BLaER1 (cell line): ENCODE results near the gene TTC7B.
A peak's percentile ranks its signal among the peaks of the same experiment; 100 is the strongest.

Experiments used
- H3K27ac ChIP-seq: shearing (Covaris generic); formaldehyde crosslinking; 2 replicates; pipeline ENCODE4 v1.8.1; 2022
- H3K27me3 ChIP-seq: shearing (Covaris generic); formaldehyde crosslinking; 2 replicates; pipeline ENCODE4 v1.8.1; 2022
- H3K36me3 ChIP-seq: shearing (Covaris generic); formaldehyde crosslinking; 2 replicates; pipeline ENCODE4 v1.8.1; 2022
- H3K4me1 ChIP-seq: shearing (Covaris generic); formaldehyde crosslinking; 2 replicates; pipeline ENCODE4 v1.8.1; 2022
- H3K4me2 ChIP-seq: shearing (Covaris generic); formaldehyde crosslinking; 2 replicates; pipeline ENCODE4 v1.8.1; 2022
- H3K4me3 ChIP-seq: shearing (Covaris generic); formaldehyde crosslinking; 2 replicates; pipeline ENCODE4 v1.8.1; 2022
- H3K9ac ChIP-seq: shearing (Covaris generic); formaldehyde crosslinking; 2 replicates; pipeline ENCODE4 v1.8.1; 2022
- H3K9me3 ChIP-seq: shearing (Covaris generic); formaldehyde crosslinking; 2 replicates; pipeline ENCODE4 v1.8.1; 2022
- H4K20me1 ChIP-seq: shearing (Covaris generic); formaldehyde crosslinking; 2 replicates; pipeline ENCODE4 v1.8.1; 2022
- Cebpa-rat ChIP-seq: shearing (Covaris generic); IDR thresholded peaks from 2 replicates; pipeline ENCODE4 v1.8.1; 2022

Gene TTC7B

GRCh38 chr14:90575781-90576180 lies 240.4 kb downstream of the TTC7B start:
- Histone ChIP-seq H3K4me2 (no peak overlapping the region), H3K9me3 (no peaks in the 10 kb centered on the region), H3K4me3 (no peak overlapping the region), H3K9ac (no peak overlapping the region), H3K4me1 (peaks cover 18% of the 10 kb centered on the region), H3K27me3 (no peaks in the 10 kb centered on the region), H4K20me1 (no peaks in the 10 kb centered on the region), H3K27ac (no peak overlapping the region), H3K36me3 (peaks cover 34% of the 10 kb centered on the region)
- no peak for TF ChIP-seq Cebpa-rat

GRCh38 chr14:90575336-90575735 lies 240.9 kb downstream of the TTC7B start:
- Histone ChIP-seq H4K20me1 (no peaks in the 10 kb centered on the region), H3K36me3 (peaks cover 31% of the 10 kb centered on the region), H3K9ac (no peak overlapping the region), H3K4me2 (no peak overlapping the region), H3K9me3 (no peaks in the 10 kb centered on the region), H3K27me3 (no peaks in the 10 kb centered on the region), H3K4me3 (no peak overlapping the region), H3K27ac (no peak overlapping the region), H3K4me1 (peaks cover 18% of the 10 kb centered on the region)
- no peak for TF ChIP-seq Cebpa-rat

DNA sequence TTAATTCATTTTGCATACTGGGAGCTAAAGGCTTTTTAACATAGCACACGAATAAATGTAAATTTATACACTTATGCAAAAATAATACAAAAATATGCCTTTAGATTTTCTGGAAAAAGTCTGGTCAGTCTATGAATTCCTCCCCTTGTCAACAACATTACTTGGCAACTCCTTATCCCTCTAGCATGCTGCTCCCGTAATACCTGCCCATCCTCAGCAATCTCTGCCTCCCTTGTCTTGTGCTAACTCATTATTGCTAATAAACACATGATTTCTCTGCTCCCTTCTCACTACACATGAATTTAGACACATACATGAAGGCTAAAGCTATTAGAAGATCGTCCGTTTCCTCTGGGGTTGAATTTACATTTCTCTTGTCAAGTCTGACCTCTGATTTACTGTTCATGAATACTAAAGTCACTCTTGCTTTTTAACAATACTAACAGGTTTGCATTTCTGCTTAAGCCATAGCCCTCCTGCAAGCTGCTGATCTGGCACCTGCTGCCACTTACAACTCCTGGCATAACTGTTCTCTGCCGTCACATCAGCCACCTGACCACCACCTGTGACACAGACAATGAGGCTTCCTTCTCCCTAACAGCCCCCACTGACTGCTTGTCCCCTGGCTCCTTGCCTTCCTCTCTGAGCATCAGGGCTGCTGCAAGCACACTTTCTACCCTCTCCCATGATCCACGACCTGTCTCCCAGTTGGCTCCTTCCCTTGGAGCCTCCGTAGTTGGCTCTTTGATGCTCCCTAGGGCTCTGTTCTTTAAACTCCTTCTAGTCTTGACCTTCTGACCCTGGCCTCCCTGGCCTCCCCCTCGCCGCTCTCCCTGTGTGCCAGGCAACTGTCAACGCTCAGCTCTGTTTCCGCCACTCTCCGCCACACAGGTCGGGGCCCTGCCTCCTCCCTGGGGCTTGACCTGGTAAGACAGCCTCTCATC lies 241.8 kb downstream of the TTC7B start:
- peak overlapping the region; percentile 11; the same call in 1 of the 2 replicates for H3K27ac ChIP-seq
- H3K9me3 ChIP-seq = no peaks in the 10 kb centered on the region
- no peaks in the 10 kb centered on the region for H4K20me1 ChIP-seq
- H3K4me1 ChIP-seq = peaks cover 18% of the 10 kb centered on the region
- no peaks in the 10 kb centered on the region for H3K27me3 ChIP-seq
- H3K9ac ChIP-seq = no peak overlapping the region
- H3K4me2 ChIP-seq = peak overlapping the region; percentile 7; the same call in 1 of the 2 replicates
- TF ChIP-seq Cebpa-rat = no peak
- H3K4me3 ChIP-seq = no peak overlapping the region
- peaks cover 29% of the 10 kb centered on the region for H3K36me3 ChIP-seq

- no peak for TF ChIP-seq Cebpa-rat
- Histone ChIP-seq H3K4me2 (no peak overlapping the region), H3K36me3 (peaks cover 33% of the 10 kb centered on the region), H3K4me1 (peaks cover 18% of the 10 kb centered on the region), H3K27me3 (no peaks in the 10 kb centered on the region), H4K20me1 (no peaks in the 10 kb centered on the region), H3K4me3 (no peak overlapping the region), H3K9me3 (no peaks in the 10 kb centered on the region), H3K27ac (no peak overlapping the region), H3K9ac (no peak overlapping the region)
These were observed 242.7 kb downstream of the TTC7B start for GRCh38 chr14:90573385-90574105.

- Histone ChIP-seq H3K9ac (no peak overlapping the region), H4K20me1 (no peaks in the 10 kb centered on the region), H3K27ac (no peak overlapping the region), H3K4me1 (peaks cover 13% of the 10 kb centered on the region), H3K9me3 (no peaks in the 10 kb centered on the region), H3K27me3 (no peaks in the 10 kb centered on the region), H3K4me2 (no peak overlapping the region), H3K36me3 (peaks cover 26% of the 10 kb centered on the region), H3K4me3 (no peak overlapping the region)
- TF ChIP-seq Cebpa-rat = no peak
These were observed 243.6 kb downstream of the TTC7B start for GRCh38 chr14:90572441-90573150.

DNA sequence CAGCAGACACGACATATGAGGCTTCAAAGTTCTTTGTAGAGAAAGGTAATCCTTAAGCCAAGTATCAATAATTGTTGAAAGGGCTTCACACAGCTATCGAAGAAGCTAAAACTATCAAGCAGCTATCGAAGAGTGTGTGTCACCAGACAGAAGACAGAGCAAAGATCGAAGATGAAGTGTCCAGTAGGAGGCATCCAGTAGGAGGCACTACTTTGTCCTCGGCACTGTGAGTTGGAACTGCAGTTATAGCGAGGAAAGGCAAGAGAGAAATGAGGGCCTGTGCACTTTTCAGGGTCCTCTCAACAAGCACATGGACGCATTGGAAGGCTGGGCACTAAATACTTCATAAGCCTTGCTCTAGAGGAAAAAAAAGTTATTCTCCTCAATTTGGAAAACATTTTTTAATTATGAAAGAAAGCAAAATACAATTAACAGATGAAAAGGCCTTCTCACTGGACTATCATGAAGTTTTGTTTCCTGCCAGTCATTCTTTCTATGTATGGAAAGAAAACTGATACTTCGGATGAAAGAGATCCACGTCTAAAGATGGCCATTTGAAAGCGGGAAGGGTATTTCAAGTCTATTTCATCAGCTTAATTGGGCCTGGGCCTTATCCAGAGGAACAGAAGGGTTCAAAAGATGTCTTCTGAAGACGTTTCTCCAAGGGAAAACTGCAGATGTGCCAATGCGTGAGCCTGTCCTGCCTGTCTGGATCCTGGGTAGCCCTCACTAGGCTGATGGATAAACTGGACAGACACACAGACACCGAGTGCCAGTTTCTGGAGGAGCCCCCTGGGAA lies 244.9 kb downstream of the TTC7B start:
- H3K27ac ChIP-seq = no peak overlapping the region
- no peak overlapping the region for H3K4me3 ChIP-seq
- H3K9me3 ChIP-seq = no peaks in the 10 kb centered on the region
- H3K36me3 ChIP-seq = 0 out of 2 replicates have a peak, but pooled peaks cover 19% of the 10 kb centered on the region
- no peak overlapping the region for H3K9ac ChIP-seq
- no peaks in the 10 kb centered on the region for H3K27me3 ChIP-seq
- H3K4me1 ChIP-seq = peaks cover 21% of the 10 kb centered on the region
- no peaks in the 10 kb centered on the region for H4K20me1 ChIP-seq
- no peak for TF ChIP-seq Cebpa-rat
- no peak overlapping the region for H3K4me2 ChIP-seq

- Histone ChIP-seq H3K27ac (no peak overlapping the region), H3K36me3 (0 out of 2 replicates have a peak, but pooled peaks cover 15% of the 10 kb centered on the region), H3K4me1 (peaks cover 26% of the 10 kb centered on the region), H4K20me1 (no peaks in the 10 kb centered on the region), H3K9me3 (no peaks in the 10 kb centered on the region), H3K4me2 (no peak overlapping the region), H3K27me3 (no peaks in the 10 kb centered on the region), H3K9ac (no peak overlapping the region), H3K4me3 (no peak overlapping the region)
- TF ChIP-seq Cebpa-rat = no peak
These were observed 245.8 kb downstream of the TTC7B start for GRCh38 chr14:90570461-90570860.

GRCh38 chr14:90569606-90570387 lies 246.4 kb downstream of the TTC7B start:
- Histone ChIP-seq H3K4me3 (no peak overlapping the region), H4K20me1 (no peaks in the 10 kb centered on the region), H3K27me3 (no peaks in the 10 kb centered on the region), H3K27ac (no peak overlapping the region), H3K36me3 (0 out of 2 replicates have a peak, but pooled peaks cover 15% of the 10 kb centered on the region), H3K9me3 (no peaks in the 10 kb centered on the region), H3K9ac (no peak overlapping the region), H3K4me1 (peaks cover 20% of the 10 kb centered on the region), H3K4me2 (no peak overlapping the region)
- TF ChIP-seq Cebpa-rat = no peak
